HEK293 (cell line): Measurements from ENCODE around the gene DMC1.

Source experiments
- CTCF ChIA-PET: fragments of 350-600 bp; formaldehyde crosslinking; extraction: SDS; loops from one replicate; lab custom pipeline; 2021; ENCODE audit warnings: antibody characterized with exemption; lab: Yijun Ruan, JAX
- POLR2A ChIA-PET: fragments of 300-600 bp; formaldehyde crosslinking; extraction: SDS; loops from one replicate; lab custom pipeline; 2020; ENCODE audit warnings: antibody characterized with exemption, inconsistent platforms; lab: Yijun Ruan, JAX
- H3K27ac ChIP-seq: fragments of 200-500 bp; sonication (Bioruptor generic); 2 replicates; pipeline ENCODE4 v1.5.1; 2014; ENCODE audit warnings: low read depth, low read length, control low read depth, inconsistent platforms; ENCODE audit errors: extremely low read depth
- H3K36me3 ChIP-seq, 2 experiments: fragments of 200-500 bp in 1 of 2; sonication (Bioruptor generic) in 1 of 2; 1 replicate in 1 of 2; 2 replicates in 1 of 2; pipeline ENCODE4 v1.5.1; 2014 to 2017; ENCODE audit warnings: inconsistent platforms in 2 of 2, low read length in 2 of 2; ENCODE audit not compliant: control insufficient read depth in 2 of 2, insufficient read depth in 1 of 2
- H3K4me1 ChIP-seq: fragments of 200-500 bp; sonication (Bioruptor generic); 2 replicates; pipeline ENCODE4 v1.5.1; 2014; ENCODE audit warnings: mild to moderate bottlenecking, low read length, inconsistent platforms; ENCODE audit not compliant: control insufficient read depth, insufficient read depth
- H3K4me3 ChIP-seq: 2 replicates; pipeline ENCODE4 v1.5.1; 2011; ENCODE audit warnings: low read depth, mild to moderate bottlenecking, control low read depth, low read length, moderate library complexity
- H3K9me3 ChIP-seq: fragments of 200-500 bp; sonication (Bioruptor generic); 2 replicates; pipeline ENCODE4 v1.5.1; 2014; ENCODE audit warnings: low read depth, low read length, inconsistent platforms; ENCODE audit not compliant: control insufficient read depth, insufficient read depth
- HOXA7 ChIP-seq: sonication (generic); formaldehyde crosslinking; IDR thresholded peaks from 2 replicates; pipeline ENCODE4 v1.8.1; 2022; ENCODE audit warnings: missing genetic modification reagents, borderline replicate concordance
- ZBTB44 ChIP-seq: fragments of 450-650 bp; IDR thresholded peaks from 2 replicates; pipeline ENCODE4 v1.5.1; 2018; ENCODE audit warnings: missing biosample characterization, mild to moderate bottlenecking, missing genetic modification characterization
- ZBTB48 ChIP-seq: fragments of 450-650 bp; formaldehyde crosslinking; IDR thresholded peaks from 2 replicates; pipeline ENCODE4 v1.5.1; 2016; ENCODE audit warnings: missing biosample characterization, missing genetic modification characterization
- ZNF121 ChIP-seq: fragments of 450-650 bp; formaldehyde crosslinking; IDR thresholded peaks from 2 replicates; pipeline ENCODE4 v1.5.1; 2016; ENCODE audit warnings: missing biosample characterization, missing genetic modification characterization
- ZNF169 ChIP-seq: fragments of 450-650 bp; formaldehyde crosslinking; IDR thresholded peaks from 2 replicates; pipeline ENCODE4 v1.5.1; 2016; ENCODE audit warnings: missing biosample characterization, missing genetic modification characterization
- ZNF202 ChIP-seq: fragments of 450-650 bp; formaldehyde crosslinking; IDR thresholded peaks from 2 replicates; pipeline ENCODE4 v1.5.1; 2016; ENCODE audit warnings: missing biosample characterization, missing genetic modification characterization, borderline replicate concordance
- ZNF223 ChIP-seq: fragments of 450-650 bp; formaldehyde crosslinking; IDR thresholded peaks from 2 replicates; pipeline ENCODE4 v1.5.1; 2016; ENCODE audit warnings: missing biosample characterization, missing genetic modification characterization
- ZNF274 ChIP-seq, 2 experiments: fragments of 200-500 bp in 1 of 2; fragments of 450-650 bp in 1 of 2; sonication (Bioruptor generic) in 1 of 2; formaldehyde crosslinking in 1 of 2; IDR thresholded peaks; 2 replicates each; pipeline versions ENCODE4 v1.5.1 to v1.6.1; 2014 to 2016; ENCODE audit warnings: borderline replicate concordance in 1 of 2, inconsistent platforms in 1 of 2, low read length in 1 of 2, missing biosample characterization in 1 of 2, missing genetic modification characterization in 1 of 2
- ZNF292 ChIP-seq: fragments of 450-650 bp; formaldehyde crosslinking; IDR thresholded peaks from 2 replicates; pipeline ENCODE4 v1.5.1; 2016; ENCODE audit warnings: low read depth, missing biosample characterization, missing genetic modification characterization, borderline replicate concordance
- ZNF433 ChIP-seq: fragments of 450-650 bp; formaldehyde crosslinking; IDR thresholded peaks from 2 replicates; pipeline ENCODE4 v1.5.1; 2016; ENCODE audit warnings: missing biosample characterization, missing genetic modification characterization, low read depth
- ZNF514 ChIP-seq: fragments of 450-650 bp; formaldehyde crosslinking; IDR thresholded peaks from 2 replicates; pipeline ENCODE4 v1.5.1; 2016; ENCODE audit warnings: missing biosample characterization, missing genetic modification characterization
- ZNF624 ChIP-seq: fragments of 450-650 bp; formaldehyde crosslinking; IDR thresholded peaks from 2 replicates; pipeline ENCODE4 v1.5.1; 2017; ENCODE audit warnings: missing biosample characterization, missing genetic modification characterization
- ZNF664 ChIP-seq: fragments of 450-650 bp; formaldehyde crosslinking; IDR thresholded peaks from 2 replicates; pipeline ENCODE4 v1.5.1; 2016; ENCODE audit warnings: missing biosample characterization, missing genetic modification characterization
- ZNF701 ChIP-seq: fragments of 450-650 bp; formaldehyde crosslinking; IDR thresholded peaks from 2 replicates; pipeline ENCODE4 v1.5.1; 2016; ENCODE audit warnings: missing biosample characterization, missing genetic modification characterization
- TF ChIP-seq, protein P1 (sequence below): fragments of 450-650 bp; formaldehyde crosslinking; IDR thresholded peaks from 2 replicates; pipeline ENCODE4 v1.5.1; 2016; ENCODE audit warnings: missing biosample characterization, missing genetic modification characterization
- TF ChIP-seq, protein P2 (sequence below): fragments of 450-650 bp; formaldehyde crosslinking; conservative IDR thresholded peaks from 2 replicates; pipeline ENCODE4 v1.5.1; 2016; ENCODE audit warnings: low read depth, missing biosample characterization, missing genetic modification characterization
- TF ChIP-seq, protein P3 (sequence below): fragments of 450-650 bp; formaldehyde crosslinking; IDR thresholded peaks from 2 replicates; pipeline ENCODE4 v1.5.1; 2016; ENCODE audit warnings: missing biosample characterization, missing genetic modification characterization

Gene DMC1

GRCh38 chr22:38510416-38510970, 59.5 kb downstream of the DMC1 start:
- POLR2A ChIA-PET = interaction anchor here (0.6 to 2.2 kb wide), 2 partner anchors 29 to 130 kb away, joined by 4 to 6 read pairs; no protein-coding TSS in a partner anchor
- Histone ChIP-seq H3K36me3 (no peaks in the 10 kb centered on the region), H3K27ac (no peak overlapping the region), H3K9me3 (no peaks in the 10 kb centered on the region), H3K4me1 (no peaks in the 10 kb centered on the region), H3K4me3 (no peak overlapping the region)
- CTCF ChIA-PET = interaction anchor here (0.6 to 2.2 kb wide), 5 partner anchors 12 to 903 kb away, joined by 3 to 8 read pairs (median 4); no protein-coding TSS in a partner anchor
- TF ChIP-seq ZNF664 (tag by site-specific recombination) (no peak), ZBTB44 (tag by site-specific recombination) (no peak), ZNF514 (tag by site-specific recombination) (no peak), ZNF169 (no peak), ZBTB48 (no peak), ZNF292 (tag by site-specific recombination) (no peak), ZNF121 (no peak), ZNF624 (tag by site-specific recombination) (no peak), ZNF202 (tag by site-specific recombination) (no peak), ZNF433 (tag by site-specific recombination) (no peak), ZNF701 (tag by site-specific recombination) (no peak), ZNF274 (IDR thresholded peaks at IDR 0.05; ENCODE audit: low read length) (no peak), ZNF274 (tag by site-specific recombination; IDR thresholded peaks at IDR 0.05; ENCODE audit: borderline replicate concordance) (no peak), ZNF223 (tag by site-specific recombination) (no peak), HOXA7 (CRISPR knock-in tag) (no peak)
- TF ChIP-seq, protein P1, sequence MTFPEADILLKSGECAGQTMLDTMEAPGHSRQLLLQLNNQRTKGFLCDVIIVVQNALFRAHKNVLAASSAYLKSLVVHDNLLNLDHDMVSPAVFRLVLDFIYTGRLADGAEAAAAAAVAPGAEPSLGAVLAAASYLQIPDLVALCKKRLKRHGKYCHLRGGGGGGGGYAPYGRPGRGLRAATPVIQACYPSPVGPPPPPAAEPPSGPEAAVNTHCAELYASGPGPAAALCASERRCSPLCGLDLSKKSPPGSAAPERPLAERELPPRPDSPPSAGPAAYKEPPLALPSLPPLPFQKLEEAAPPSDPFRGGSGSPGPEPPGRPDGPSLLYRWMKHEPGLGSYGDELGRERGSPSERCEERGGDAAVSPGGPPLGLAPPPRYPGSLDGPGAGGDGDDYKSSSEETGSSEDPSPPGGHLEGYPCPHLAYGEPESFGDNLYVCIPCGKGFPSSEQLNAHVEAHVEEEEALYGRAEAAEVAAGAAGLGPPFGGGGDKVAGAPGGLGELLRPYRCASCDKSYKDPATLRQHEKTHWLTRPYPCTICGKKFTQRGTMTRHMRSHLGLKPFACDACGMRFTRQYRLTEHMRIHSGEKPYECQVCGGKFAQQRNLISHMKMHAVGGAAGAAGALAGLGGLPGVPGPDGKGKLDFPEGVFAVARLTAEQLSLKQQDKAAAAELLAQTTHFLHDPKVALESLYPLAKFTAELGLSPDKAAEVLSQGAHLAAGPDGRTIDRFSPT (tag by site-specific recombination) = no peak
- TF ChIP-seq, protein P2, sequence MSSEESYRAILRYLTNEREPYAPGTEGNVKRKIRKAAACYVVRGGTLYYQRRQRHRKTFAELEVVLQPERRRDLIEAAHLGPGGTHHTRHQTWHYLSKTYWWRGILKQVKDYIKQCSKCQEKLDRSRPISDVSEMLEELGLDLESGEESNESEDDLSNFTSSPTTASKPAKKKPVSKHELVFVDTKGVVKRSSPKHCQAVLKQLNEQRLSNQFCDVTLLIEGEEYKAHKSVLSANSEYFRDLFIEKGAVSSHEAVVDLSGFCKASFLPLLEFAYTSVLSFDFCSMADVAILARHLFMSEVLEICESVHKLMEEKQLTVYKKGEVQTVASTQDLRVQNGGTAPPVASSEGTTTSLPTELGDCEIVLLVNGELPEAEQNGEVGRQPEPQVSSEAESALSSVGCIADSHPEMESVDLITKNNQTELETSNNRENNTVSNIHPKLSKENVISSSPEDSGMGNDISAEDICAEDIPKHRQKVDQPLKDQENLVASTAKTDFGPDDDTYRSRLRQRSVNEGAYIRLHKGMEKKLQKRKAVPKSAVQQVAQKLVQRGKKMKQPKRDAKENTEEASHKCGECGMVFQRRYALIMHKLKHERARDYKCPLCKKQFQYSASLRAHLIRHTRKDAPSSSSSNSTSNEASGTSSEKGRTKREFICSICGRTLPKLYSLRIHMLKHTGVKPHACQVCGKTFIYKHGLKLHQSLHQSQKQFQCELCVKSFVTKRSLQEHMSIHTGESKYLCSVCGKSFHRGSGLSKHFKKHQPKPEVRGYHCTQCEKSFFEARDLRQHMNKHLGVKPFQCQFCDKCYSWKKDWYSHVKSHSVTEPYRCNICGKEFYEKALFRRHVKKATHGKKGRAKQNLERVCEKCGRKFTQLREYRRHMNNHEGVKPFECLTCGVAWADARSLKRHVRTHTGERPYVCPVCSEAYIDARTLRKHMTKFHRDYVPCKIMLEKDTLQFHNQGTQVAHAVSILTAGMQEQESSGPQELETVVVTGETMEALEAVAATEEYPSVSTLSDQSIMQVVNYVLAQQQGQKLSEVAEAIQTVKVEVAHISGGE (tag by site-specific recombination) = no peak
- TF ChIP-seq, protein P3, sequence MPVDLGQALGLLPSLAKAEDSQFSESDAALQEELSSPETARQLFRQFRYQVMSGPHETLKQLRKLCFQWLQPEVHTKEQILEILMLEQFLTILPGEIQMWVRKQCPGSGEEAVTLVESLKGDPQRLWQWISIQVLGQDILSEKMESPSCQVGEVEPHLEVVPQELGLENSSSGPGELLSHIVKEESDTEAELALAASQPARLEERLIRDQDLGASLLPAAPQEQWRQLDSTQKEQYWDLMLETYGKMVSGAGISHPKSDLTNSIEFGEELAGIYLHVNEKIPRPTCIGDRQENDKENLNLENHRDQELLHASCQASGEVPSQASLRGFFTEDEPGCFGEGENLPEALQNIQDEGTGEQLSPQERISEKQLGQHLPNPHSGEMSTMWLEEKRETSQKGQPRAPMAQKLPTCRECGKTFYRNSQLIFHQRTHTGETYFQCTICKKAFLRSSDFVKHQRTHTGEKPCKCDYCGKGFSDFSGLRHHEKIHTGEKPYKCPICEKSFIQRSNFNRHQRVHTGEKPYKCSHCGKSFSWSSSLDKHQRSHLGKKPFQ (tag by site-specific recombination) = no peak
